AG04449 (cell line): ENCODE measurements around the gene WDR6.

Experiments used
- CTCF ChIA-PET: fragments of 350-600 bp; formaldehyde crosslinking; extraction: SDS; loops from one replicate; lab custom pipeline; 2021; ENCODE audit warnings: antibody characterized with exemption; lab: Yijun Ruan, JAX
- POLR2A ChIA-PET: fragments of 400-600, 350-600 bp; formaldehyde crosslinking; extraction: SDS; loops from one replicate; lab custom pipeline; 2020; ENCODE audit warnings: antibody characterized with exemption, inconsistent platforms; lab: Yijun Ruan, JAX
- DNase-seq: peaks from one replicate; pipeline ENCODE4 v3.0.0-alpha.2; 2010; ENCODE audit warnings: low read depth, low spot score
- H3K4me3 ChIP-seq: 2 replicates; pipeline ENCODE4 v1.5.1; 2011; ENCODE audit warnings: low read depth, mild to moderate bottlenecking, control low read depth, low read length
- TF ChIP-seq, protein P1 (sequence below): IDR thresholded peaks from one replicate; pipeline ENCODE4 v1.5.1; 2011; ENCODE audit warnings: mild to moderate bottlenecking, moderate library complexity, low read length, control low read depth, inconsistent platforms; ENCODE audit not compliant: insufficient read depth; ENCODE audit errors: missing control alignments

WDR6 gene

DNA sequence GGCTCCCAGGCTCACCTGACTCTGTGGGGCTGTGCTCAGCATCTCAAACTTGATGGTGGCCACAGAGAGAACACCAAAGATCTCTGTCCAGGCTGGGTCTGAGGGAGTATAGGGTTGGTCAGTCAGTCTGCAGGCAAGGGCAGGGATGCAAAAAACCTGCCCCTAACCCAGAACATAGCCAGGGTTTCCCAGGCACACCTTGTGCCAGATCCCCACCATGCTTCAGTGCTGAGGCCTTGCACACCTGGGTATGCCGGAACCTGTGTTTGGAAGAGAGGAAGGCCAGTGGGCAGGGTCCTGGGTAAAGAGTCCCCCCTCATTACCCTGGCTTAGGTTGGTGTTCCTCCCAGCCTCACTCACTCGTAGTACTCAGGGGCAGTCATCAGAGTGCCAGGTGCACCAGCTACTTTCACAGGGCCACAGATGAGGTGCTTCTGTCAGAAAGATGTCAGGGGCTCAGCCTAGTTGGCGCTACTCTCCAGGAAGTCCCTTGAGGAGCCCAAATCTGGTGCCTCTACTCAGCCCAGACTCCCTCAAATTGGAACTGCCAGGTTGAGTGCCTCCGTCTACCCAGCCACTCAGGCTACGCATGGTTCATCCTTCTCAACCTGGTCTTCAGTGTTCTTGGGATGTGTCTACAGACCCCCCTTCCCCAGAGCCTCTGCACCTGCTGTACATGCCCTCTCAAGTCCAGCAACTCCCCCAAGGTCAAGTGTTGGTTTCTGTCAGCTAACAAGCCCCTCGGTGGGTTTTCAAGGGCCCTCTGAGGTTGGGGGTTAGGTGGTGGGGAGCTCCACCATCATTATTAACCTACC is 9.4 kb downstream of the WDR6 start:
- TF ChIP-seq, protein P1, sequence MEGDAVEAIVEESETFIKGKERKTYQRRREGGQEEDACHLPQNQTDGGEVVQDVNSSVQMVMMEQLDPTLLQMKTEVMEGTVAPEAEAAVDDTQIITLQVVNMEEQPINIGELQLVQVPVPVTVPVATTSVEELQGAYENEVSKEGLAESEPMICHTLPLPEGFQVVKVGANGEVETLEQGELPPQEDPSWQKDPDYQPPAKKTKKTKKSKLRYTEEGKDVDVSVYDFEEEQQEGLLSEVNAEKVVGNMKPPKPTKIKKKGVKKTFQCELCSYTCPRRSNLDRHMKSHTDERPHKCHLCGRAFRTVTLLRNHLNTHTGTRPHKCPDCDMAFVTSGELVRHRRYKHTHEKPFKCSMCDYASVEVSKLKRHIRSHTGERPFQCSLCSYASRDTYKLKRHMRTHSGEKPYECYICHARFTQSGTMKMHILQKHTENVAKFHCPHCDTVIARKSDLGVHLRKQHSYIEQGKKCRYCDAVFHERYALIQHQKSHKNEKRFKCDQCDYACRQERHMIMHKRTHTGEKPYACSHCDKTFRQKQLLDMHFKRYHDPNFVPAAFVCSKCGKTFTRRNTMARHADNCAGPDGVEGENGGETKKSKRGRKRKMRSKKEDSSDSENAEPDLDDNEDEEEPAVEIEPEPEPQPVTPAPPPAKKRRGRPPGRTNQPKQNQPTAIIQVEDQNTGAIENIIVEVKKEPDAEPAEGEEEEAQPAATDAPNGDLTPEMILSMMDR: no peak
- ChIA-PET POLR2A (interaction anchor here (0.5 to 4.4 kb wide), 4 partner anchors 9 to 433 kb away, joined by 3 to 51 read pairs (median 10); partner anchors contain the start of genes IMPDH2 and WDR6), CTCF (interaction anchor here (1.2 to 9.8 kb wide), 4 partner anchors 10 to 28 kb away, joined by 3 to 95 read pairs (median 8); partner anchors contain the start of genes IMPDH2 and WDR6)
- no peak overlapping the region for H3K4me3 ChIP-seq
- no peak for DNase-seq

GRCh38 chr3:49017229-49017970 is 10.2 kb downstream of the WDR6 start:
- POLR2A ChIA-PET: interaction anchor here (0.5 to 4.4 kb wide), 5 partner anchors 10 to 433 kb away, joined by 3 to 51 read pairs (median 5); partner anchors contain the start of genes IMPDH2 and WDR6
- DNase-seq: no peak
- CTCF ChIA-PET: interaction anchor here (1.4 to 9.8 kb wide), 3 partner anchors 11 to 29 kb away, joined by 3 to 95 read pairs (median 14); partner anchors contain the start of gene WDR6
- H3K4me3 ChIP-seq: peak overlapping the region; percentile 79
- TF ChIP-seq, protein P1: no peak

- CTCF ChIA-PET: interaction anchor here (1.4 to 9.8 kb wide), 3 partner anchors 11 to 29 kb away, joined by 3 to 95 read pairs (median 14); partner anchors contain the start of gene WDR6
- peak within 1 kb of the TSS; percentile 79 for H3K4me3 ChIP-seq
- POLR2A ChIA-PET: interaction anchor here (0.7 to 4.4 kb wide), 4 partner anchors 10 to 28 kb away, joined by 3 to 51 read pairs (median 10); partner anchors contain the start of genes IMPDH2, P4HTM and WDR6
- TF ChIP-seq, protein P1: no peak
- no peak for DNase-seq
Observed at GRCh38 chr3:49017971-49018706, 10.9 kb downstream of the WDR6 start, which contains the start of gene DALRD3. Gene DALRD3, minus strand, starts transcription at chr3:49018580. Its CDS starts 16 bp downstream, at chr3:49018564.

- H3K4me3 ChIP-seq: peak overlapping the region; percentile 79
- ChIA-PET POLR2A (interaction anchor here (1.0 to 4.4 kb wide), 3 partner anchors 11 to 29 kb away, joined by 3 to 51 read pairs (median 17); partner anchors contain the start of genes IMPDH2, P4HTM and WDR6), CTCF (interaction anchor here (9.8 kb wide), 1 partner anchor 12 kb away, joined by 95 read pairs; the partner anchor contains the start of gene WDR6)
- TF ChIP-seq, protein P1: no peak
- DNase-seq: no peak
Observed at GRCh38 chr3:49018707-49019006, 11.5 kb downstream of the WDR6 start.

DNA sequence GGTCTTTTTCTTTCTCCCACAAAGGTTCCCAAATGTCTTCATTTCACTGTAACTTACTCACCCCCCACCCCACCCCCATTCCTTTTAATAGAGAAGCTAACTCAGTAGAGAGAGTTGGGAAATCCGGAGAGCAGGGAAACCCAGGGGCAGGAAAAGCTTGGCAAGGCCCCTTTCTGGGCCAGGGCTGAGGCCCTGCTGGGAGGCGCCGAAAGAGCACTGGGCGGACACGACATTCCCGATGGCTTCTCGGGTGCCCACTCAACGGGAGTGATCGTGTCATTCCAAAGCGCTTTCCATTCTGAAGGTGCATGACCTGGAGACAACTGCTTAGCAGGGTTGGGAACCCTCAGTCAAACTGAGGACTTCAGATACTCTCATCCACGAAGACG is 12.7 kb downstream of the WDR6 start:
- no peak for DNase-seq
- peak overlapping the region; percentile 94 for H3K4me3 ChIP-seq
- TF ChIP-seq, protein P1: no peak
- CTCF ChIA-PET: interaction anchor here (3.8 to 9.8 kb wide), 3 partner anchors 7 to 30 kb away, joined by 59 to 95 read pairs (median 64); partner anchors contain the start of genes P4HTM and WDR6
- POLR2A ChIA-PET: interaction anchor here (0.6 to 3.4 kb wide), 8 partner anchors 8 to 74 kb away, joined by 3 to 70 read pairs (median 22); partner anchors contain the start of genes IMPDH2, P4HTM, QRICH1 and WDR6
